Ovary (tissue), 3 donors: ENCODE measurements around the gene TCL1A.

ENCODE experiments used
- CTCF ChIP-seq, 3 donors: fragments of 450-650 bp in 2 of 3; fragments of 200-600 bp in 1 of 3; IDR thresholded peaks; one replicate each; pipeline versions ENCODE4 v1.5.1 to v1.8.0; 2016 to 2022; ENCODE audit warnings: antibody characterized with exemption in 3 of 3, mild to moderate bottlenecking in 1 of 3
- EP300 ChIP-seq: sonication (generic); formaldehyde crosslinking; IDR thresholded peaks from one replicate; pipeline ENCODE4 v1.6.1; 2017; ENCODE audit warnings: antibody characterized with exemption
- POLR2A ChIP-seq: fragments of 450-650 bp; IDR thresholded peaks from one replicate; pipeline ENCODE4 v1.6.1; 2017; ENCODE audit warnings: antibody characterized with exemption, mild to moderate bottlenecking, moderate library complexity
- donor health status: DM: no; HTN: no; CAD: no.

DNA sequence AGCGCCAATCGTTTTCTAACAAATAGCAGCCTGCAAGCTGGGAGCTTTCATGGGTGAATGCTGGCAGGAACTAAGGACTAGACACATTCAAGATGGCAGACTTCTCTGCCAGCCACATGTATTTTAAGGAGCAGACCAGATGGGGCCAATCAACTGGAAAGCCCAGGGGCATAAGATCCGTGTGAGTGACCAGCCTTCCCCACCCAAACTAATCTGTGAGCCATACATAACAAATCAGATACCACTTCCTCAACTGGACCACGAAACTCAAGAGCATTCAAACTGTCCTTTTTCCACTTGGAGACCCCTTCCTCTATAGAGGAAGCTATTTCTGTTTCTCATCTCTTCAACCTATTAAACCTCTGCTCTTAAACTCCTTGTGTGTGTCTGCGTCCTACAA is 18.0 kb downstream of the TCL1A start:
- TF ChIP-seq EP300 (no peak), CTCF (IDR thresholded peaks at IDR 0.05) (no peak), POLR2A (no peak)
